ENCODE results near the gene FHIT. TPM values are rescaled to one million over a fixed set of nuclear protein-coding genes. Genes with fewer than 3 reads are reported as not detected.

The FHIT gene
- total and polyA plus RNA-seq, 7 donors: 2.4 to 10.2 (median 6.1) TPM

- Histone ChIP-seq H3K4me3 (no peak overlapping the region), H3K36me3 (no peaks in the 10 kb centered on the region), H3K27ac (no peak overlapping the region), H3K27me3 (no peaks in the 10 kb centered on the region), H3K9me3 (no peaks in the 10 kb centered on the region), H3K4me1 (no peaks in the 10 kb centered on the region)
- 35 to 58% methylated on average over 2 of the region's 2 CpGs for WGBS, 2 donors
- DNase-seq: no peak
- intact Hi-C loops (cut with DNase I): no loop called here
- TF ChIP-seq CTCF (IDR thresholded peaks at IDR 0.05) (no peak), EP300 (IDR thresholded peaks at IDR 0.05) (no peak), POLR2AphosphoS5 (IDR thresholded peaks at IDR 0.05) (no peak), POLR2A (IDR thresholded peaks at IDR 0.05) (no peak)
These were observed 988.7 kb downstream of the FHIT start for GRCh38 chr3:60262546-60262945.

- Histone ChIP-seq H3K36me3 (no peaks in the 10 kb centered on the region), H3K27ac (no peak overlapping the region), H3K9me3 (no peaks in the 10 kb centered on the region), H3K4me3 (no peak overlapping the region), H3K27me3 (no peaks in the 10 kb centered on the region), H3K4me1 (no peaks in the 10 kb centered on the region)
- 67 to 73% methylated on average over 5 of the region's 5 CpGs for WGBS, 2 donors
- DNase-seq: no peak
- intact Hi-C loops (cut with DNase I): no loop called here
- no peak for TF ChIP-seq CTCF (IDR thresholded peaks at IDR 0.05)
- no peak for TF ChIP-seq POLR2AphosphoS5 (IDR thresholded peaks at IDR 0.05)
- TF ChIP-seq EP300 (IDR thresholded peaks at IDR 0.05): no peak
- no peak for TF ChIP-seq POLR2A (IDR thresholded peaks at IDR 0.05)
These were observed 990.7 kb downstream of the FHIT start for GRCh38 chr3:60260546-60260945.

GRCh38 chr3:60250810-60251209, 1000.4 kb downstream of the FHIT start:
- Histone ChIP-seq H3K4me3 (no peak overlapping the region), H3K27ac (no peak overlapping the region), H3K27me3 (no peaks in the 10 kb centered on the region), H3K36me3 (no peaks in the 10 kb centered on the region), H3K9me3 (no peaks in the 10 kb centered on the region), H3K4me1 (no peaks in the 10 kb centered on the region)
- DNase-seq: no peak
- 12 to 52% methylated on average over 3 of the region's 3 CpGs for WGBS, 2 donors
- TF ChIP-seq POLR2AphosphoS5 (IDR thresholded peaks at IDR 0.05) (no peak), POLR2A (IDR thresholded peaks at IDR 0.05) (no peak), EP300 (IDR thresholded peaks at IDR 0.05) (no peak), CTCF (IDR thresholded peaks at IDR 0.05) (no peak)
- intact Hi-C loops (cut with DNase I): no loop called here

- no peak for DNase-seq
- intact Hi-C loops (cut with DNase I): no loop called here
- no peaks in the 10 kb centered on the region for H3K9me3 ChIP-seq
- WGBS, 2 donors: 70 to 91% methylated on average over 2 of the region's 2 CpGs
- no peaks in the 10 kb centered on the region for H3K4me1 ChIP-seq
- no peaks in the 10 kb centered on the region for H3K36me3 ChIP-seq
- H3K27me3 ChIP-seq: no peaks in the 10 kb centered on the region
- H3K27ac ChIP-seq: no peak overlapping the region
- TF ChIP-seq EP300 (IDR thresholded peaks at IDR 0.05) (no peak), POLR2A (IDR thresholded peaks at IDR 0.05) (no peak), CTCF (IDR thresholded peaks at IDR 0.05) (no peak), POLR2AphosphoS5 (IDR thresholded peaks at IDR 0.05) (no peak)
- no peak overlapping the region for H3K4me3 ChIP-seq
These were observed 1001.0 kb downstream of the FHIT start for GRCh38 chr3:60250206-60250605.

GRCh38 chr3:60246361-60246760, 1004.9 kb downstream of the FHIT start:
- Histone ChIP-seq H3K4me1 (no peaks in the 10 kb centered on the region), H3K27me3 (no peaks in the 10 kb centered on the region), H3K4me3 (no peak overlapping the region), H3K27ac (no peak overlapping the region), H3K9me3 (no peaks in the 10 kb centered on the region), H3K36me3 (no peaks in the 10 kb centered on the region)
- TF ChIP-seq EP300 (IDR thresholded peaks at IDR 0.05) (no peak), POLR2A (IDR thresholded peaks at IDR 0.05) (no peak), CTCF (IDR thresholded peaks at IDR 0.05) (no peak), POLR2AphosphoS5 (IDR thresholded peaks at IDR 0.05) (no peak)
- intact Hi-C loops (cut with DNase I): no loop called here
- 91 to 93% methylated on average over 4 of the region's 4 CpGs for WGBS, 2 donors
- DNase-seq: no peak
